GM20431 (cell line): ENCODE measurements around the gene HMX3.
"Not testable (repeated sequence)": the region's sequence is repeated elsewhere in the genome, so short reads cannot be mapped to it uniquely, and the experiment has no call there.

ENCODE experiments used
- in situ Hi-C: fragments of 300-500 bp; cut with MseI, MboI; formaldehyde crosslinking; loops from one replicate; pipeline ENCODE4 v1.15.0; 2020; ENCODE audit warnings: low sequenced_read_pairs; ENCODE audit not compliant: unreplicated experiment

The HMX3 gene

GRCh38 chr10:123160311-123160980 is 24.7 kb downstream of the HMX3 start:
- in situ Hi-C loops, result no loop called here

- in situ Hi-C loops, result no loop called here
Observed at GRCh38 chr10:123164319-123164718, 28.5 kb downstream of the HMX3 start.

- in situ Hi-C loops, result no loop called here
Observed at GRCh38 chr10:123165445-123166072, 29.8 kb downstream of the HMX3 start.

- in situ Hi-C loops, result no loop called here
Observed at GRCh38 chr10:123166618-123167017, 30.8 kb downstream of the HMX3 start.

GRCh38 chr10:123170961-123171360 is 35.2 kb downstream of the HMX3 start:
- in situ Hi-C loops, result no loop called here

- in situ Hi-C loops, result not testable (repeated sequence)
Observed at GRCh38 chr10:123171616-123172015, 35.8 kb downstream of the HMX3 start.

GRCh38 chr10:123175389-123176387 is 39.9 kb downstream of the HMX3 start:
- in situ Hi-C loops, result no loop called here

- in situ Hi-C loops, result not testable (repeated sequence)
Observed at GRCh38 chr10:123178390-123178789, 42.6 kb downstream of the HMX3 start.

- in situ Hi-C loops, result no loop called here
Observed at GRCh38 chr10:123180101-123181090, 44.6 kb downstream of the HMX3 start.

- in situ Hi-C loops, result no loop called here
Observed at GRCh38 chr10:123183724-123184123, 48.0 kb downstream of the HMX3 start.

GRCh38 chr10:123187781-123188180 is 52.0 kb downstream of the HMX3 start:
- in situ Hi-C loops, result no loop called here
